ENCODE measurements around the gene CTNNA2. TPM values are rescaled to one million over a fixed set of nuclear protein-coding genes. Genes with fewer than 3 reads are reported as not detected.

Gene CTNNA2
- total and polyA plus RNA-seq, 8 donors: 0.08 to 0.56 (median 0.17) TPM; not detected in 2

DNA sequence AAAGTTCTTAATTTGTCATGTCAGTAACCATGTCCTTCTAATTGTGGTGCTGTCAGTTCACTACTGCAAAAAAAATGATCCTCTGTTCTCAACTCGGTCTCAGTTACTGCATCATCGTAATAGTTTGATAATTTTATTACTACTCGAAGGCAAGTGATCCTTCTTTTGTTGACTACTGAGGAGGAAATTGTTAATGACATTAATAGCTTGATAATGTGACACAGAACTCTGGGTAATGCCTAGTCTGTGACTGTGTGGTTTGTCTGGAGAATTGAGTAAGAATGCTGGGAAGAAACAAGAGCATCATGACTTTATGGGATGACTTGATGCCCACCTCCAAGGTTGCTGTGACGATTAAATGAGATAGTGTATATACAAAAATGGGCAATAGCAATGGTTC, 524.5 kb downstream of the CTNNA2 start:
- no peaks in the 10 kb centered on the region for H3K36me3 ChIP-seq
- H3K4me1 ChIP-seq: no peaks in the 10 kb centered on the region
- intact Hi-C loops (cut with DNase I): no loop called here
- no peaks in the 10 kb centered on the region for H3K27me3 ChIP-seq
- DNase-seq: no peak
- no peaks in the 10 kb centered on the region for H3K9me3 ChIP-seq
- ATAC-seq: no peak
- TF ChIP-seq, protein P1, sequence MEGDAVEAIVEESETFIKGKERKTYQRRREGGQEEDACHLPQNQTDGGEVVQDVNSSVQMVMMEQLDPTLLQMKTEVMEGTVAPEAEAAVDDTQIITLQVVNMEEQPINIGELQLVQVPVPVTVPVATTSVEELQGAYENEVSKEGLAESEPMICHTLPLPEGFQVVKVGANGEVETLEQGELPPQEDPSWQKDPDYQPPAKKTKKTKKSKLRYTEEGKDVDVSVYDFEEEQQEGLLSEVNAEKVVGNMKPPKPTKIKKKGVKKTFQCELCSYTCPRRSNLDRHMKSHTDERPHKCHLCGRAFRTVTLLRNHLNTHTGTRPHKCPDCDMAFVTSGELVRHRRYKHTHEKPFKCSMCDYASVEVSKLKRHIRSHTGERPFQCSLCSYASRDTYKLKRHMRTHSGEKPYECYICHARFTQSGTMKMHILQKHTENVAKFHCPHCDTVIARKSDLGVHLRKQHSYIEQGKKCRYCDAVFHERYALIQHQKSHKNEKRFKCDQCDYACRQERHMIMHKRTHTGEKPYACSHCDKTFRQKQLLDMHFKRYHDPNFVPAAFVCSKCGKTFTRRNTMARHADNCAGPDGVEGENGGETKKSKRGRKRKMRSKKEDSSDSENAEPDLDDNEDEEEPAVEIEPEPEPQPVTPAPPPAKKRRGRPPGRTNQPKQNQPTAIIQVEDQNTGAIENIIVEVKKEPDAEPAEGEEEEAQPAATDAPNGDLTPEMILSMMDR (IDR thresholded peaks at IDR 0.05): no peak
- no peak overlapping the region for H3K4me3 ChIP-seq
- H3K27ac ChIP-seq: no peak overlapping the region

DNA sequence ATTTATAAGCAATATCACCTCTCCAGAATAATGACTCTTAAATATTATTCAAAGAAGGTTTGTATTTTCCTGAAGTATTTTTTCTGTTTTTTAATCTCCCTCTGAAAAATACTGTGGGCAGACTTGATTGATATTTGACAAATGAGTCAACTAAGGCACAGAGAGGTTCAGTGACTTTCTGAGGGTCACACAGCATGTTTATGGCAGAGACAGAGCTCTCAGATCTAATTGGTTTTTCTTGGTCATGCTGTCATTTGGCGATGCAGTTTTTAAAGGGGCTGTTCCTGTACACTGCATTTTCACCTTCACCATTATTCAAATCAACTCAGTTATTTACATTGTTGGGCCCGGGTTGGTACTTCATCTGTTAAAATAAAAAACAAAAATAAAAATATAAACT, 527.4 kb downstream of the CTNNA2 start:
- Histone ChIP-seq H3K4me1 (no peaks in the 10 kb centered on the region), H3K27ac (no peak overlapping the region), H3K27me3 (no peaks in the 10 kb centered on the region), H3K36me3 (no peaks in the 10 kb centered on the region), H3K4me3 (no peak overlapping the region), H3K9me3 (no peaks in the 10 kb centered on the region)
- TF ChIP-seq, protein P1 (IDR thresholded peaks at IDR 0.05): no peak
- DNase-seq: no peak
- intact Hi-C loops (cut with DNase I): no loop called here
- no peak for ATAC-seq

DNA sequence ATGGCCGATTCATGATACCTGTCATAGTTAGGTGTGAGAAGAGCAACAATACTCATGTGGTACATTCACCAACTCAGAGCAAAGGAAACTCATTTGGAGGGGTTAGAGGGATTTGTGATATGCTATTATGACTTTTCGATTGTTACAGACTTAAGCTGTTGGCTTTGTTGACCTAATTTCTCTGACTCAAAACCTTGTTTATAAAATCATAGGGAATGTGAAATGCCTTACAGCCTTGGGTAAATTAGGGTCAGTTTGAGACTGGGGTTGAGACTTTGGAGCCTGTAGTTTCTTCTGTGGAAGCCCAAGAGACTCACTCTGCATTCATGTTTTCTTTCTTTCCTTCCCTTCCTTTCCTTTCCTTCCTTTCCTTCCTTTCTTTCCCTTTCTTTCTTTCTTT, 529.8 kb downstream of the CTNNA2 start:
- Histone ChIP-seq H3K27me3 (no peaks in the 10 kb centered on the region), H3K27ac (no peak overlapping the region), H3K36me3 (no peaks in the 10 kb centered on the region), H3K4me3 (no peak overlapping the region), H3K9me3 (no peaks in the 10 kb centered on the region), H3K4me1 (no peaks in the 10 kb centered on the region)
- intact Hi-C loops (cut with DNase I): no loop called here
- TF ChIP-seq, protein P1 (IDR thresholded peaks at IDR 0.05): no peak
- no peak for ATAC-seq
- peak in 1 of 4 donors; percentile 11 for DNase-seq

DNA sequence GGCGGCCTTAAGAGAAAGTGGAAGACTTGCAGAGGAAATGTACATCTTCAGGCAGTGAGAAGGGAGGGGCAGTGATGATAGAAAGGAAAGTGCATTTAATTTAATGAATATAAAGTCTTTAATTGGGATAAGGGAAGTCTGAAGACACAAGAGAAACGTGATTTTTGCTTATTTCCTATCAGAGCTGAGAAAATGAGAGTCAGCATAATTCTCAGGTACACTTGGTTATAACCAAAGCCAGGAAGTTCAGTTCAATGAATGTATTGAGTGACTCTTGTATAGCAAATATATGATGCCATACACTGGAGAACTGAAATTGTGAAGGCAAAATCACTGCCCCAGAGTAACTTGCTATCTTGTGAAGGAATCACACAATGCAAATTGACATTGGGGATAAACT, 535.4 kb downstream of the CTNNA2 start:
- no peaks in the 10 kb centered on the region for H3K36me3 ChIP-seq
- TF ChIP-seq, protein P1 (IDR thresholded peaks at IDR 0.05): no peak
- no peaks in the 10 kb centered on the region for H3K9me3 ChIP-seq
- intact Hi-C loops (cut with DNase I): no loop called here
- ATAC-seq (no peak), DNase-seq (no peak)
- H3K4me1 ChIP-seq: no peaks in the 10 kb centered on the region
- H3K27ac ChIP-seq: no peak overlapping the region
- no peaks in the 10 kb centered on the region for H3K27me3 ChIP-seq
- no peak overlapping the region for H3K4me3 ChIP-seq

DNA sequence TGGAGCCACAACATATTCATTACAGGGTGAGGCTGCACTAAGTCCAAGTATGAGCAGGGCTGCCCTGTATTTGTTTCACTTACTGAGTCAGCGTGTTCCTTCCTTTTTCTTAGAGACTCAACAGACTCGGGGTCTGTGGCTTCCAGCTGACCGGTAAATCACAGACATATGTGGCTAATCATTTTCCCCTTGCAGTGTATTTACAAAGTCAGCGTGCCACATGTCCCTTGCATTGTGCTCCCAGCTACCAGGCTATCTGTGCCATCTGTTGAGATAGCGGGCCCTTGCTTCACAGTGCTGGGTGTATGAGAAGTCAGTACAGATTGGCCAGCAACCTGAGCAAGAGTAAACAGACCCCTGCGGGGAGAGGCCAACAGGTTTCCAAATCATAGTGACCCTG, 537.4 kb downstream of the CTNNA2 start:
- Histone ChIP-seq H3K36me3 (no peaks in the 10 kb centered on the region), H3K27ac (no peak overlapping the region), H3K4me3 (no peak overlapping the region), H3K4me1 (no peaks in the 10 kb centered on the region), H3K9me3 (no peaks in the 10 kb centered on the region), H3K27me3 (no peaks in the 10 kb centered on the region)
- intact Hi-C loops (cut with DNase I): no loop called here
- TF ChIP-seq, protein P1 (IDR thresholded peaks at IDR 0.05): no peak
- no peak for ATAC-seq
- DNase-seq: no peak

Measured in left lung (tissue), 10 donors.